GM12891 (cell line): ENCODE results near the gene MPDU1.
A peak's percentile ranks its signal among the peaks of the same experiment; 100 is the strongest.

Experiments
- DNase-seq: peaks from one replicate; pipeline ENCODE4 v3.0.0; 2011; ENCODE audit warnings: low spot score; ENCODE audit not compliant: insufficient read length
- FAIRE-seq: peaks from 2 replicates; lab custom pipeline; 2011; peaks lifted over from hg19 to GRCh38; lab: Jason Lieb, UNC
- PAX5 ChIP-seq: IDR thresholded peaks from 2 replicates; pipeline ENCODE4 v1.6.1; 2011; ENCODE audit warnings: low read length, moderate library complexity, mild to moderate bottlenecking; ENCODE audit not compliant: insufficient read depth, severe bottlenecking
- POLR2A ChIP-seq: IDR thresholded peaks from 2 replicates; pipeline ENCODE4 v1.6.1; 2011; ENCODE audit warnings: low read depth, low read length, control low read depth
- POLR2AphosphoS5 ChIP-seq: IDR thresholded peaks from 2 replicates; pipeline ENCODE4 v1.6.1; 2011; ENCODE audit warnings: low read depth, low read length, control low read depth
- POU2F2 ChIP-seq: IDR thresholded peaks from 2 replicates; pipeline ENCODE4 v1.6.1; 2011; ENCODE audit warnings: low read depth, mild to moderate bottlenecking, control low read depth, low read length, moderate library complexity
- SPI1 ChIP-seq: IDR thresholded peaks from 2 replicates; pipeline ENCODE4 v1.6.1; 2011; ENCODE audit warnings: low read depth, low read length, control low read depth
- TAF1 ChIP-seq: IDR thresholded peaks from 2 replicates; pipeline ENCODE4 v1.6.1; 2011; ENCODE audit warnings: low read depth, low read length, control low read depth

Gene MPDU1

GRCh38 chr17:7551396-7551795 lies 32.3 kb upstream of the MPDU1 start:
- FAIRE-seq: no peak

GRCh38 chr17:7552621-7553051 lies 31.0 kb upstream of the MPDU1 start:
- peak; percentile 97 for FAIRE-seq
- DNase-seq: peak; percentile 52
- TF ChIP-seq SPI1 (peak; percentile 80), TAF1 (no peak)

More at GRCh38 chr17:7551396-7551795, 32.3 kb upstream of the MPDU1 start:
- no peak for TF ChIP-seq POU2F2
- no peak for TF ChIP-seq SPI1
- no peak for TF ChIP-seq POLR2A
- no peak for TF ChIP-seq POLR2AphosphoS5
- TF ChIP-seq PAX5: no peak
- no peak for TF ChIP-seq TAF1
- DNase-seq: no peak

GRCh38 chr17:7553356-7553755 lies 30.3 kb upstream of the MPDU1 start:
- no peak for TF ChIP-seq POU2F2
- TF ChIP-seq SPI1: no peak
- TF ChIP-seq POLR2A: no peak
- no peak for TF ChIP-seq PAX5
- no peak for TF ChIP-seq TAF1
- TF ChIP-seq POLR2AphosphoS5: no peak
- FAIRE-seq: peak; percentile 77
- no peak for DNase-seq

- TF ChIP-seq POU2F2 (no peak), TAF1 (no peak), PAX5 (no peak), POLR2A (no peak), SPI1 (no peak), POLR2AphosphoS5 (no peak)
- FAIRE-seq: no peak
- no peak for DNase-seq
Observed at GRCh38 chr17:7555320-7555948, 28.2 kb upstream of the MPDU1 start.

DNA sequence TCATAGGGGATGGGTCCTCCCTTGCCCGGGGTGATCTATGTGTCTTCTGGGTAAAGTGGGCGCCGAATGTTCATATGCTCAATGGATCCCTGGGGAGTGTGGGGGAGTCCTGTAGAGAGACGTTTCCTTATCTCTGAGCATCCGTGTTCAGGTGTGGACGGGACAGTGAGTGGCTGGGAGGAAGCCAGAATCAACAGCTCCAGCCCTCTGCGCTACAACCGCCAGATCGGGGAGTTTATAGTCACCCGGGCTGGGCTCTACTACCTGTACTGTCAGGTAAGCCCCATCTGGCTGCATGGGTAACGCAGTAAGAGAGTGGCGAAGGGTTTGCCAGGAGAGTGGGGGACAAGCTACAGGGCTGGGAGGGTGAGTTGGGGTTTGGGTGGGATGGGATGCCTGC lies 27.0 kb upstream of the MPDU1 start:
- TF ChIP-seq POLR2AphosphoS5 (no peak), POLR2A (no peak), POU2F2 (no peak), SPI1 (no peak), PAX5 (no peak), TAF1 (no peak)
- no peak for DNase-seq
- FAIRE-seq: no peak

DNA sequence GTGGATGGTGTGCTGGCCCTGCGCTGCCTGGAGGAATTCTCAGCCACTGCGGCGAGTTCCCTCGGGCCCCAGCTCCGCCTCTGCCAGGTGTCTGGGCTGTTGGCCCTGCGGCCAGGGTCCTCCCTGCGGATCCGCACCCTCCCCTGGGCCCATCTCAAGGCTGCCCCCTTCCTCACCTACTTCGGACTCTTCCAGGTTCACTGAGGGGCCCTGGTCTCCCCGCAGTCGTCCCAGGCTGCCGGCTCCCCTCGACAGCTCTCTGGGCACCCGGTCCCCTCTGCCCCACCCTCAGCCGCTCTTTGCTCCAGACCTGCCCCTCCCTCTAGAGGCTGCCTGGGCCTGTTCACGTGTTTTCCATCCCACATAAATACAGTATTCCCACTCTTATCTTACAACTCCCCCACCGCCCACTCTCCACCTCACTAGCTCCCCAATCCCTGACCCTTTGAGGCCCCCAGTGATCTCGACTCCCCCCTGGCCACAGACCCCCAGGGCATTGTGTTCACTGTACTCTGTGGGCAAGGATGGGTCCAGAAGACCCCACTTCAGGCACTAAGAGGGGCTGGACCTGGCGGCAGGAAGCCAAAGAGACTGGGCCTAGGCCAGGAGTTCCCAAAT lies 26.4 kb upstream of the MPDU1 start:
- no peak for DNase-seq
- TF ChIP-seq SPI1: no peak
- no peak for TF ChIP-seq PAX5
- TF ChIP-seq TAF1: no peak
- no peak for TF ChIP-seq POLR2AphosphoS5
- no peak for TF ChIP-seq POU2F2
- TF ChIP-seq POLR2A: no peak
- FAIRE-seq: no peak

DNA sequence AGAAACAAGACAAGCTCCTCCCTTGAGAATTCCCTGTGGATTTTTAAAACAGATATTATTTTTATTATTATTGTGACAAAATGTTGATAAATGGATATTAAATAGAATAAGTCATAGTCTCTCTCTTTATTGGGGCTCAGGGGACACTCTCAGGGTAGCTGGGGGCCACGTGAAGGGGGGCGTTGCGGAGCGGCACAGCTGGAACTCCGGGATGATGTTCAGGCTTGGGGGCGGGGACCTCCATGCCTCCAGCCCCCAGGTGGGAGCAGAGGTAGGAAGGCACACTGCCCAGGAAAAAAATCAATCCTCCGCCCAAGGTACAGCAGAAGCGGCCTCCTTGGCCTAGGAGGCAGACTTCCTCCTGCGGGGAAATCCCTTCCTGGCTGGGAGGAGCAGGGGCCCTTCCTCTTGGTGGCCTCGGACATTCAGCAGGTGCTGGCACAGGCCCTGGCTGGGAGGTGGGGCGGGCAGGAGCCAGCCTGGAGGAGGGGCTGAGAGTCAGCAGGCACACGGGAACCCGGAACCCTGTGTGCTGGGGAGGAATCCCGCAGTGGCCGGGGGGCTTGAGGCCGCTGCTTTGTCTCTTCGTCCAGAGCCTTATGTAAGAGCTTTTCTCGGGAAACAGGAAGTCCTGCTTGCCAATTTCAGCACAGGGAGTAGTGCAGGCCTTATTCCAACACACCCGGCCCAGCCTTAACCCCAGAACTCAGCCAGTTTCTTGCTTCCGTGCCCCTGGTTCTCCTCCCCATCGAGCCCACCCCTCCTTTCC lies 25.7 kb upstream of the MPDU1 start:
- TF ChIP-seq POLR2AphosphoS5 (peak; percentile 31; the same call in 1 of the 2 replicates), PAX5 (no peak), POU2F2 (peak; percentile 53; the same call in 1 of the 2 replicates), POLR2A (0 out of 2 replicates have a peak, but pooled peaks have one; percentile 42), TAF1 (0 out of 2 replicates have a peak, but pooled peaks have one; percentile 29), SPI1 (peak; percentile 47; the same call in 1 of the 2 replicates)
- DNase-seq: no peak
- peak; percentile 94 for FAIRE-seq

- no peak for TF ChIP-seq POLR2AphosphoS5
- no peak for TF ChIP-seq POLR2A
- TF ChIP-seq TAF1: no peak
- no peak for TF ChIP-seq PAX5
- no peak for TF ChIP-seq SPI1
- TF ChIP-seq POU2F2: no peak
- FAIRE-seq: no peak
- no peak for DNase-seq
Observed at GRCh38 chr17:7558544-7559319, 24.9 kb upstream of the MPDU1 start, which contains the start of gene TNFSF13. TSS of gene TNFSF13 (plus strand) at chr17:7558750. CDS start at chr17:7559040, 290 bp downstream.
